H1 (cell line): ENCODE results near the gene ZNF470. TPM values are rescaled to one million over a fixed set of nuclear protein-coding genes. Genes with fewer than 3 reads are reported as not detected.

Experiments
- CTCF ChIA-PET: fragments of 300-600 bp; sonication (Branson Sonifier 250); formaldehyde crosslinking; loops from one replicate; lab custom pipeline; 2021; ENCODE audit not compliant: partially characterized antibody; lab: Charles Lee
- POLR2A ChIA-PET: fragments of 300-600 bp; sonication (Branson Sonifier 250); formaldehyde crosslinking; loops from one replicate; lab custom pipeline; 2021; ENCODE audit warnings: inconsistent platforms; ENCODE audit not compliant: partially characterized antibody; lab: Charles Lee
- DNase-seq, 2 experiments: peaks; one replicate each; pipeline versions ENCODE4 v3.0.0 to v3.0.0-alpha.2; 2010 to 2022; ENCODE audit warnings: low spot score in 2 of 2, low read depth in 1 of 2, mixed read lengths in 1 of 2
- FAIRE-seq: peaks from 2 replicates; lab custom pipeline; 2011; peaks lifted over from hg19 to GRCh38; lab: Jason Lieb, UNC
- H2AFZ ChIP-seq: 2 replicates; pipeline ENCODE4 v1.8.1; 2012; ENCODE audit warnings: low read length, inconsistent platforms
- H2AK5ac ChIP-seq: 2 replicates; pipeline ENCODE4 v1.6.1; 2013; ENCODE audit warnings: low read depth, low read length
- H2BK120ac ChIP-seq: replicated peaks from 2 replicates; pipeline ENCODE3; 2013; ENCODE audit warnings: low read depth, low read length, inconsistent platforms
- H2BK12ac ChIP-seq: 2 replicates; pipeline ENCODE4 v1.6.1; 2013; ENCODE audit warnings: low read depth, low read length
- H2BK15ac ChIP-seq: 2 replicates; pipeline ENCODE4 v1.6.1; 2013; ENCODE audit warnings: low read length
- H2BK20ac ChIP-seq: 2 replicates; pipeline ENCODE4 v1.6.1; 2013; ENCODE audit warnings: low read length
- H2BK5ac ChIP-seq: 2 replicates; pipeline ENCODE4 v1.6.1; 2013; ENCODE audit warnings: low read depth, low read length
- H3K14ac ChIP-seq: 2 replicates; pipeline ENCODE4 v1.6.1; 2013; ENCODE audit warnings: inconsistent platforms; ENCODE audit not compliant: insufficient read length
- H3K18ac ChIP-seq: 2 replicates; pipeline ENCODE4 v1.6.1; 2013; ENCODE audit warnings: low read length; ENCODE audit errors: extremely low read depth
- H3K23ac ChIP-seq: 2 replicates; pipeline ENCODE4 v1.6.1; 2013; ENCODE audit warnings: inconsistent platforms; ENCODE audit not compliant: insufficient read length
- H3K23me2 ChIP-seq: 2 replicates; pipeline ENCODE4 v1.6.1; 2013; ENCODE audit warnings: low read depth, low read length
- H3K27ac ChIP-seq: 2 replicates; pipeline ENCODE4 v1.6.1; 2011; ENCODE audit warnings: low read depth, low read length, inconsistent platforms
- H3K27me3 ChIP-seq, 4 experiments: replicated peaks in 1 of 4; 1 replicate in 1 of 4; 2 replicates in 3 of 4; pipeline versions ENCODE4 v1.6.1 to v1.8.1; 2011 to 2013; ENCODE audit warnings: low read length in 3 of 4, mild to moderate bottlenecking in 3 of 4, inconsistent platforms in 2 of 4, mixed read lengths in 2 of 4, moderate library complexity in 1 of 4; ENCODE audit not compliant: control insufficient read depth in 3 of 4, insufficient read depth in 3 of 4; ENCODE audit errors: extremely low read depth in 1 of 4
- H3K36me3 ChIP-seq, 4 experiments: 2 replicates each; pipeline versions ENCODE4 v1.6.1 to v1.8.1; 2011 to 2013; ENCODE audit warnings: mild to moderate bottlenecking in 4 of 4, low read length in 3 of 4, moderate library complexity in 2 of 4, control low read depth in 1 of 4, inconsistent platforms in 1 of 4; ENCODE audit not compliant: insufficient read depth in 4 of 4, control insufficient read depth in 2 of 4
- H3K4ac ChIP-seq: replicated peaks from 2 replicates; pipeline ENCODE3; 2013; ENCODE audit warnings: low read length, low read depth, mixed read lengths, inconsistent platforms; ENCODE audit not compliant: insufficient read length
- H3K4me1 ChIP-seq, 4 experiments: replicated peaks in 1 of 4; 1 replicate in 1 of 4; 2 replicates in 3 of 4; pipeline versions ENCODE4 v1.6.1 to v1.8.1; 2011 to 2013; ENCODE audit warnings: low read length in 3 of 4, inconsistent platforms in 2 of 4, mixed read lengths in 1 of 4; ENCODE audit not compliant: insufficient read depth in 4 of 4, control insufficient read depth in 3 of 4
- H3K4me2 ChIP-seq, 2 experiments: 2 replicates each; pipeline versions ENCODE4 v1.6.1 to v1.8.1; 2011 to 2013; ENCODE audit warnings: low read depth in 2 of 2, low read length in 2 of 2, control low read depth in 1 of 2, inconsistent platforms in 1 of 2, mild to moderate bottlenecking in 1 of 2; ENCODE audit not compliant: insufficient read depth in 1 of 2
- H3K4me3 ChIP-seq, 4 experiments: fragments of 200-600, 300-600 bp in 1 of 4; sonication (generic), shearing (Covaris generic), sonication (Bioruptor Twin) in 1 of 4; 2 replicates each; pipeline versions ENCODE4 v1.5.1 to v1.8.1; 2011 to 2016; ENCODE audit warnings: low read length in 4 of 4, low read depth in 3 of 4, control low read depth in 2 of 4, inconsistent platforms in 2 of 4, mild to moderate bottlenecking in 2 of 4, mixed read lengths in 1 of 4, moderate library complexity in 1 of 4; ENCODE audit not compliant: insufficient read depth in 2 of 4; ENCODE audit errors: extremely low read depth in 1 of 4
- H3K56ac ChIP-seq: replicated peaks from 2 replicates; pipeline ENCODE3; 2013; ENCODE audit warnings: low read depth, mild to moderate bottlenecking, mixed read lengths, low read length, inconsistent platforms; ENCODE audit not compliant: insufficient read length
- H3K79me1 ChIP-seq: 2 replicates; pipeline ENCODE4 v1.6.1; 2013; ENCODE audit warnings: low read depth, low read length, control low read depth
- H3K79me2 ChIP-seq, 2 experiments: 2 replicates each; pipeline versions ENCODE4 v1.6.1 to v1.8.1; 2012 to 2013; ENCODE audit warnings: low read length in 2 of 2, mild to moderate bottlenecking in 2 of 2, inconsistent platforms in 1 of 2; ENCODE audit not compliant: insufficient read depth in 2 of 2, control insufficient read depth in 1 of 2
- H3K9ac ChIP-seq, 4 experiments: replicated peaks in 1 of 4; 1 replicate in 1 of 4; 2 replicates in 3 of 4; pipeline versions ENCODE4 v1.6.1 to v1.8.1; 2011 to 2013; ENCODE audit warnings: low read depth in 3 of 4, low read length in 3 of 4, control low read depth in 2 of 4, mild to moderate bottlenecking in 2 of 4, moderate library complexity in 2 of 4, inconsistent platforms in 1 of 4; ENCODE audit errors: extremely low read depth in 1 of 4
- H3K9me3 ChIP-seq, 2 experiments: 2 replicates each; pipeline versions ENCODE4 v1.6.1 to v1.8.1; 2012 to 2013; ENCODE audit warnings: mild to moderate bottlenecking in 2 of 2, moderate library complexity in 2 of 2, control low read depth in 1 of 2, inconsistent platforms in 1 of 2, low read depth in 1 of 2, low read length in 1 of 2, mixed read lengths in 1 of 2; ENCODE audit not compliant: insufficient read depth in 2 of 2
- H4K20me1 ChIP-seq, 2 experiments: replicated peaks in 1 of 2; 2 replicates each; pipeline versions ENCODE3 to v1.8.1; 2011 to 2013; ENCODE audit warnings: inconsistent platforms in 2 of 2, low read length in 2 of 2, mild to moderate bottlenecking in 1 of 2; ENCODE audit not compliant: insufficient read depth in 2 of 2, control insufficient read depth in 1 of 2
- H4K5ac ChIP-seq: 2 replicates; pipeline ENCODE4 v1.6.1; 2013; ENCODE audit warnings: low read length, low read depth, mixed read lengths, inconsistent platforms; ENCODE audit not compliant: insufficient read length
- H4K8ac ChIP-seq: 2 replicates; pipeline ENCODE4 v1.8.0; 2013; ENCODE audit warnings: mild to moderate bottlenecking, moderate library complexity, low read length, inconsistent platforms; ENCODE audit not compliant: insufficient read depth; ENCODE audit errors: extremely low read depth
- H4K91ac ChIP-seq: replicated peaks from 2 replicates; pipeline ENCODE3; 2013; ENCODE audit warnings: low read length, mixed read lengths, inconsistent platforms; ENCODE audit not compliant: insufficient read length
- ASH2L ChIP-seq: fragments of 200-600, 300-600 bp; sonication (generic); IDR thresholded peaks from one replicate; pipeline ENCODE4 v1.7.1; 2017; ENCODE audit warnings: low read length
- BACH1 ChIP-seq: IDR thresholded peaks from 2 replicates; pipeline ENCODE4 v1.6.1; 2012; ENCODE audit warnings: low read length, improper control_type of control experiment
- CEBPB ChIP-seq: IDR thresholded peaks from 2 replicates; pipeline ENCODE4 v1.6.1; 2012; ENCODE audit warnings: low read depth, low read length
- CHD2 ChIP-seq: IDR thresholded peaks from 2 replicates; pipeline ENCODE4 v1.6.1; 2012; ENCODE audit warnings: low read length, improper control_type of control experiment
- EGR1 ChIP-seq: IDR thresholded peaks from 2 replicates; pipeline ENCODE4 v1.6.1; 2011; ENCODE audit warnings: low read depth, low read length, borderline replicate concordance
- JUND ChIP-seq: IDR thresholded peaks from 2 replicates; pipeline ENCODE4 v1.6.1; 2011; ENCODE audit warnings: mild to moderate bottlenecking, improper control_type of control experiment, low read length
- KDM1A ChIP-seq: fragments of 200-600, 300-600 bp; sonication (generic); IDR thresholded peaks from 2 replicates; pipeline ENCODE4 v1.7.1; 2016; ENCODE audit warnings: mild to moderate bottlenecking, low read length, borderline replicate concordance
- MAX ChIP-seq: IDR thresholded peaks from 2 replicates; pipeline ENCODE4 v1.6.1; 2012; ENCODE audit warnings: inconsistent platforms
- PHF8 ChIP-seq: fragments of 200-600 bp; sonication (generic); conservative IDR thresholded peaks from 2 replicates; pipeline ENCODE4 v1.7.1; 2012; ENCODE audit warnings: low read depth, mild to moderate bottlenecking, inconsistent platforms, low read length, moderate library complexity
- RBBP5 ChIP-seq: IDR thresholded peaks from 2 replicates; pipeline ENCODE4 v1.7.1; 2012; ENCODE audit warnings: low read depth, mild to moderate bottlenecking, inconsistent platforms, low read length, moderate library complexity, borderline replicate concordance
- RNF2 ChIP-seq: fragments of 200-900, 300-1000 bp; sonication (generic); IDR thresholded peaks from 2 replicates; pipeline ENCODE4 v1.7.1; 2016; ENCODE audit warnings: borderline replicate concordance, low read depth, mild to moderate bottlenecking, antibody characterized with exemption, low read length; ENCODE audit not compliant: poor library complexity, severe bottlenecking; ENCODE audit errors: missing control alignments
- SIN3A ChIP-seq, 2 experiments: IDR thresholded peaks in 1 of 2; conservative IDR thresholded peaks in 1 of 2; 2 replicates each; pipeline ENCODE4 v1.6.1; 2011 to 2012; ENCODE audit warnings: low read length in 2 of 2, improper control_type of control experiment in 1 of 2, low read depth in 1 of 2, mild to moderate bottlenecking in 1 of 2
- SIRT6 ChIP-seq: IDR thresholded peaks from one replicate; pipeline ENCODE4 v1.7.1; 2012; ENCODE audit warnings: low read length, inconsistent platforms
- SRF ChIP-seq: IDR thresholded peaks from 2 replicates; pipeline ENCODE4 v1.6.1; 2011; ENCODE audit warnings: mild to moderate bottlenecking, low read depth, low read length, moderate library complexity
- ZNF274 ChIP-seq: IDR thresholded peaks from 2 replicates; pipeline ENCODE4 v1.7.0; 2012; ENCODE audit warnings: low read length, borderline replicate concordance; ENCODE audit errors: extremely low read depth
- WGBS, 2 experiments: shearing (Covaris generic) in 1 of 2; methylation state at CpG; one replicate each; pipeline versions ENCODE4 v1.1.6 to v1.1.7; 2013 to 2015; ENCODE audit warnings: low lambda C conversion rate in 2 of 2, mixed read lengths in 2 of 2, inconsistent platforms in 1 of 2, low coverage in 1 of 2, missing lambda C conversion rate in 1 of 2; ENCODE audit not compliant: insufficient replicate concordance in 2 of 2, insufficient coverage in 1 of 2, insufficient read length in 1 of 2; ENCODE audit errors: extremely low coverage in 1 of 2, missing lambda C conversion rate in 1 of 2; 5-methylcytosine and 5-hydroxymethylcytosine counted together
- polyA plus RNA-seq, 7 experiments: library from polyadenylated mRNA; depleted of rRNA in 3 of 7; stranded (reverse) in 5 of 7; unstranded in 2 of 7; fragments of >200 nt in 5 of 7; fragments of 200-250 nt in 2 of 7; gene quantifications; 1 replicate in 5 of 7; 2 replicates in 1 of 7; 4 replicates in 1 of 7; pipeline versions ENCODE4 v1.2.1 to v1.2.3, GENCODE V29; 2011 to 2013; ENCODE audit warnings: missing spikeins in 2 of 7, mixed read lengths in 2 of 7
- total RNA-seq: library from RNA; stranded (reverse); fragmentation: NEBNext Ultra II Directional; extraction: Animal tissue kit (Norgen Biotek cat#: 25700); gene quantifications from 2 replicates; pipeline ENCODE4 v1.2.1, GENCODE V29; 2021

The ZNF470 gene
- total and polyA plus RNA-seq, 2 of the 8 experiments (the other 6 are each of a cell fraction or from before 2014, with no cell fraction given) = 2.0 to 8.8 TPM

GRCh38 chr19:56603829-56604228 is 36.6 kb downstream of the ZNF470 start:
- Histone ChIP-seq H4K8ac (no peak overlapping the region), H4K5ac (no peak overlapping the region), H2BK15ac (no peak overlapping the region), H3K4me1 (no peaks in the 10 kb centered on the region), H3K18ac (no peak overlapping the region), H4K91ac (no peak overlapping the region), H2AFZ (no peak overlapping the region), H2AK5ac (no peak overlapping the region), H2BK20ac (no peak overlapping the region), H3K4ac (no peak overlapping the region), H2BK120ac (no peak overlapping the region), H3K23me2 (no peaks in the 10 kb centered on the region), H3K4me3 (no peak overlapping the region), H3K9me3 (peaks cover 15 to 16% of the 10 kb centered on the region in 2 experiments; a peak in 2 of 4 replicates), H3K36me3 (peaks cover 0 to 10% (median 4%) of the 10 kb centered on the region in 4 experiments; a peak in 6 of 8 replicates), H3K9ac (no peak overlapping the region), H3K23ac (no peak overlapping the region), H2BK5ac (no peak overlapping the region), H3K27ac (no peak overlapping the region), H3K79me1 (peaks cover 5% of the 10 kb centered on the region), H3K27me3 (no peaks in the 10 kb centered on the region), H3K14ac (no peak overlapping the region), H3K56ac (no peak overlapping the region), H2BK12ac (no peak overlapping the region), H3K4me2 (no peak overlapping the region), H3K79me2 (peaks cover 3 to 43% of the 10 kb centered on the region in 2 experiments; a peak in 3 of 4 replicates), H4K20me1 (no peaks in the 10 kb centered on the region)
- POLR2A ChIA-PET = no interaction called here
- DNase-seq (no peak), FAIRE-seq (no peak)
- CTCF ChIA-PET = no interaction called here
- WGBS, 2 experiments = 86% methylated on average over 6 of the region's 6 CpGs; no CpG with 5 or more reads in 1 of the 2 experiments
- TF ChIP-seq KDM1A (no peak), BACH1 (no peak), SIN3A (conservative IDR thresholded peaks at IDR 0.05 in 1 of 2, IDR thresholded peaks at IDR 0.05 in 1 of 2; ENCODE audit: low read depth in 1 of 2, low read length in 2 of 2) (no peak), RBBP5 (no peak), MAX (no peak), SRF (no peak), ZNF274 (no peak), SIRT6 (no peak), PHF8 (no peak), RNF2 (no peak), EGR1 (no peak), CEBPB (no peak), JUND (no peak), CHD2 (no peak), ASH2L (no peak)
